ENCODE measurements around the gene LEKR1.

GRCh38 chr3:156816091-156816793 is 9.9 kb upstream of the LEKR1 start:
- TF ChIP-seq TFAP4 (CRISPR knock-in tag; IDR thresholded peaks at IDR 0.05; ENCODE audit: borderline replicate concordance) (no peak), JUND (IDR thresholded peaks at IDR 0.05; ENCODE audit: borderline replicate concordance, low read depth, low read length) (no peak), JUND (tag; IDR thresholded peaks at IDR 0.05; ENCODE audit: borderline replicate concordance, low read depth, low read length) (no peak), ID3 (CRISPR knock-in tag; IDR thresholded peaks at IDR 0.05) (no peak), ID3 (tag; IDR thresholded peaks at IDR 0.05) (no peak), USF1 (CRISPR knock-in tag; IDR thresholded peaks at IDR 0.05) (no peak), TAF9B (IDR thresholded peaks at IDR 0.05; ENCODE audit: partially characterized antibody) (no peak), KDM2B (CRISPR knock-in tag; IDR thresholded peaks at IDR 0.05) (no peak), SAFB2 (IDR thresholded peaks at IDR 0.05; ENCODE audit: borderline replicate concordance, low read depth, low read length, severe bottlenecking) (no peak), MIER1 (IDR thresholded peaks at IDR 0.05; ENCODE audit: low read depth) (no peak)

Measured in K562 (cell line).